ENCODE data around the gene KRTAP5-3.
"Not testable (repeated sequence)": the region's sequence is repeated elsewhere in the genome, so short reads cannot be mapped to it uniquely, and the experiment has no call there.

KRTAP5-3 gene

GRCh38 chr11:1608363-1608762 lies at the start of gene KRTAP5-3:
Gene KRTAP5-3, minus strand, starts transcription at chr11:1608463. Its CDS starts 78 bp downstream, at chr11:1608385.
- DNase-seq (ENCODE audit: low read depth), result no peak

GRCh38 chr11:1656670-1657069 lies 48.4 kb upstream of the KRTAP5-3 start:
- DNase-seq (ENCODE audit: low read depth), result no peak

- no peak for DNase-seq (ENCODE audit: low read depth)
These were observed 47.8 kb upstream of the KRTAP5-3 start for GRCh38 chr11:1656061-1656441.

- DNase-seq (ENCODE audit: low read depth), result no peak
These were observed 47.2 kb upstream of the KRTAP5-3 start for GRCh38 chr11:1655168-1656060.

GRCh38 chr11:1654388-1655167 lies 46.3 kb upstream of the KRTAP5-3 start:
- no peak for DNase-seq (ENCODE audit: low read depth)

- DNase-seq (ENCODE audit: low read depth), result no peak
These were observed 45.5 kb upstream of the KRTAP5-3 start for GRCh38 chr11:1653541-1654387.

GRCh38 chr11:1652771-1653540 lies 44.7 kb upstream of the KRTAP5-3 start:
- DNase-seq (ENCODE audit: low read depth), result no peak

GRCh38 chr11:1652442-1652770 lies 44.1 kb upstream of the KRTAP5-3 start:
- no peak for DNase-seq (ENCODE audit: low read depth)

GRCh38 chr11:1652026-1652425 lies 43.8 kb upstream of the KRTAP5-3 start:
- no peak for DNase-seq (ENCODE audit: low read depth)

- DNase-seq (ENCODE audit: low read depth), result no peak
These were observed 43.2 kb upstream of the KRTAP5-3 start for GRCh38 chr11:1651411-1651980.

- no peak for DNase-seq (ENCODE audit: low read depth)
These were observed 42.6 kb upstream of the KRTAP5-3 start for GRCh38 chr11:1650918-1651262.

- DNase-seq (ENCODE audit: low read depth), result no peak
These were observed 42.0 kb upstream of the KRTAP5-3 start for GRCh38 chr11:1650034-1650917.

- no peak for DNase-seq (ENCODE audit: low read depth)
These were observed 40.6 kb upstream of the KRTAP5-3 start for GRCh38 chr11:1648653-1649420.

GRCh38 chr11:1647901-1648652 lies 39.8 kb upstream of the KRTAP5-3 start:
- no peak for DNase-seq (ENCODE audit: low read depth)

- DNase-seq (ENCODE audit: low read depth), result not testable (repeated sequence)
These were observed 38.3 kb upstream of the KRTAP5-3 start for GRCh38 chr11:1646540-1646939.

GRCh38 chr11:1645357-1645821 lies 37.1 kb upstream of the KRTAP5-3 start:
- DNase-seq (ENCODE audit: low read depth), result no peak

- no peak for DNase-seq (ENCODE audit: low read depth)
These were observed 36.5 kb upstream of the KRTAP5-3 start for GRCh38 chr11:1644601-1645356.

- DNase-seq (ENCODE audit: low read depth), result no peak
These were observed 35.0 kb upstream of the KRTAP5-3 start for GRCh38 chr11:1643146-1643690.
